ENCODE data around the gene CCIN. TPM values are rescaled to one million over a fixed set of nuclear protein-coding genes. Genes with fewer than 3 reads are reported as not detected.
"Not testable (repeated sequence)": the region's sequence is repeated elsewhere in the genome, so short reads cannot be mapped to it uniquely, and the experiment has no call there.

CCIN gene
- total RNA-seq, 1 donor from 2014 or later = not detected

DNA sequence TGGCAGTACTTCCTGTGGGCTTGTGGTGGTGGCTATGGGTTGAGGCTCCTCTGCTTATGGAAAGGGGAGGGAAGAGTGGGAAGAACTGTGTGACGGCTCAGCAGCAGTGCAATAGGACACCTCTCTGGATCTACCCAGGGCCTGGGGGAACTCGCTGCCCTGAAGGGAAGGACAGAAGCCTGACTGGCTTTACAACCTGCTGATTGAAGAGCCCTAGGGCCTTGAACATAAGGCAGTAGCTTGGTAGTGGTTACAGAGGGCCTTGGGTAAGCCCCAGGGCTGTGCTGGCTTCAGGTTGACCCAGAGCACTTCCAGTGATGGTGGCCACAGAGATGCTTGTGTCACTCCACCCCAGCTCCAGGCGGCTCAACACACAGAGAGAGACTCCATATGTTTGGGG lies 5.5 kb downstream of the CCIN start:
- Mint-ChIP-seq H3K4me1 (ENCODE audit: low read depth) (no peaks in the 10 kb centered on the region), H3K36me3 (ENCODE audit: insufficient read depth) (no peaks in the 10 kb centered on the region), H3K9me3 (ENCODE audit: low read depth) (peaks cover under 1% of the 10 kb centered on the region), H3K27me3 (peaks cover 3% of the 10 kb centered on the region), H3K27ac (no peak overlapping the region), H3K4me3 (ENCODE audit: low read depth) (no peak overlapping the region)
- DNase-seq (ENCODE audit: low spot score, unreplicated experiment) = no peak
- TF ChIP-seq, protein P1, sequence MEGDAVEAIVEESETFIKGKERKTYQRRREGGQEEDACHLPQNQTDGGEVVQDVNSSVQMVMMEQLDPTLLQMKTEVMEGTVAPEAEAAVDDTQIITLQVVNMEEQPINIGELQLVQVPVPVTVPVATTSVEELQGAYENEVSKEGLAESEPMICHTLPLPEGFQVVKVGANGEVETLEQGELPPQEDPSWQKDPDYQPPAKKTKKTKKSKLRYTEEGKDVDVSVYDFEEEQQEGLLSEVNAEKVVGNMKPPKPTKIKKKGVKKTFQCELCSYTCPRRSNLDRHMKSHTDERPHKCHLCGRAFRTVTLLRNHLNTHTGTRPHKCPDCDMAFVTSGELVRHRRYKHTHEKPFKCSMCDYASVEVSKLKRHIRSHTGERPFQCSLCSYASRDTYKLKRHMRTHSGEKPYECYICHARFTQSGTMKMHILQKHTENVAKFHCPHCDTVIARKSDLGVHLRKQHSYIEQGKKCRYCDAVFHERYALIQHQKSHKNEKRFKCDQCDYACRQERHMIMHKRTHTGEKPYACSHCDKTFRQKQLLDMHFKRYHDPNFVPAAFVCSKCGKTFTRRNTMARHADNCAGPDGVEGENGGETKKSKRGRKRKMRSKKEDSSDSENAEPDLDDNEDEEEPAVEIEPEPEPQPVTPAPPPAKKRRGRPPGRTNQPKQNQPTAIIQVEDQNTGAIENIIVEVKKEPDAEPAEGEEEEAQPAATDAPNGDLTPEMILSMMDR (IDR thresholded peaks at IDR 0.05; ENCODE audit: unreplicated experiment) = no peak

DNA sequence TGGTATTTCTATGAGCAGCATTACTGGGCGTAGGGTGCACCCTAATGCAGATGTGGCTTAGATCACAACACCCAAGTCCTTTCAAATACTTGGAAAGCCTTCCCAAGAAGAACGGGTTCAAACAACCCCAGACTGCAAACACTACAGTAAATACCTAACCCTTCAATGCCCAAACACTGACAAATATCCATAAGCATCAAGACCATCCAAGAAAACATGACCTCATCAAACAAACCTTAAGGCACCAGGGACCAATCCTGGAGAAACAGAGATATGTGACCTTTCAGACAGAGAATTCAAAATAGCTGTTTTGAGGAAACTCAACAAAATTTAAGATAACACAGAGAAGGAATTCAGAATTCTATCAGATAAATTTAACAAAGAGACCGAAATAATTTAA lies 6.0 kb downstream of the CCIN start:
- not testable (repeated sequence) for H3K27me3 Mint-ChIP-seq; DNase-seq (ENCODE audit: low spot score, unreplicated experiment); H3K9me3 Mint-ChIP-seq (ENCODE audit: low read depth); H3K4me3 Mint-ChIP-seq (ENCODE audit: low read depth); H3K27ac Mint-ChIP-seq; H3K4me1 Mint-ChIP-seq (ENCODE audit: low read depth); H3K36me3 Mint-ChIP-seq (ENCODE audit: insufficient read depth)

DNA sequence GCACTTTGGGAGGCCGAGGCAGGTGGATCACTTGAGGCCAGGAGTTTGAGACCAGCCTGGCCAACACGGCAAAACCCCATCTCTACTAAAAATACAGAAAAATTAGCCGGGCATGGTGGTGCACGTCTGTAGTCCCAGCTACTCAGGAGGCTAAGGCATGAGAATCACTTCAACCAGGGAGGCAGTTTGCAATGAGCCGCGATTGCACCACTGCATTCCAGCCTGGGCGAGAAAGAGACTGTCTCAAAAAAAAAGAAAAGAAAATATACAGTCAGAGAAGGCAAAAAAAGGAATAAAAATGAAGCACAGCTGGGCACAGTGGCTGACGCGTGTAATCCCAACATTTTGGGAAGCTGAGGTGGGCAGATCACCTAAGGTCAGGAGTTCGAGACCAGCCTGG lies 7.3 kb downstream of the CCIN start:
- H3K27ac Mint-ChIP-seq; H3K4me1 Mint-ChIP-seq (ENCODE audit: low read depth); H3K4me3 Mint-ChIP-seq (ENCODE audit: low read depth); DNase-seq (ENCODE audit: low spot score, unreplicated experiment); H3K36me3 Mint-ChIP-seq (ENCODE audit: insufficient read depth); H3K27me3 Mint-ChIP-seq: not testable (repeated sequence)
- peaks cover 14% of the 10 kb centered on the region for H3K9me3 Mint-ChIP-seq (ENCODE audit: low read depth)

DNA sequence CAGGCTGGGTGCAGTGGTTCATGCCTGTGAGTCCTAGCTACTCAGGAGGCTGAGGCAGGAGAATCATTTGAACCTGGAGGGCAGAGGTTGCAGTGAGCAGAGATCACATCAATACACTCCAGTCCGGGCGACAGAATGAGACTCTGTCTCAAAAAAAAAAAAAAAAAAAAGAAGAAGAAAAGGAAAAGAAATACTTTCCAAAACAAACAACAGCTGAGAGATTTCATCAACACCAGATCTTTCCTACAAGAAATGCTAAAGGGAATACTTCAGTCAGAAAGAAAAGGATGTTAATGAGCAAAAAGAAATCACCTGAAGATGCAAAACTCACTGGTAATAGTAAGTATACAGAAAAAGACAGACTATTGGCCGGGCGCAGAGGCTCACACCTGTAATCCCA lies 8.4 kb downstream of the CCIN start:
- no peaks in the 10 kb centered on the region for H3K27me3 Mint-ChIP-seq
- peaks cover 14% of the 10 kb centered on the region for H3K9me3 Mint-ChIP-seq (ENCODE audit: low read depth)
- no peak overlapping the region for H3K4me3 Mint-ChIP-seq (ENCODE audit: low read depth)
- TF ChIP-seq, protein P1 (IDR thresholded peaks at IDR 0.05; ENCODE audit: unreplicated experiment) = no peak
- H3K27ac Mint-ChIP-seq = no peak overlapping the region
- no peaks in the 10 kb centered on the region for H3K36me3 Mint-ChIP-seq (ENCODE audit: insufficient read depth)
- H3K4me1 Mint-ChIP-seq (ENCODE audit: low read depth) = no peaks in the 10 kb centered on the region
- DNase-seq (ENCODE audit: low spot score, unreplicated experiment) = no peak

DNA sequence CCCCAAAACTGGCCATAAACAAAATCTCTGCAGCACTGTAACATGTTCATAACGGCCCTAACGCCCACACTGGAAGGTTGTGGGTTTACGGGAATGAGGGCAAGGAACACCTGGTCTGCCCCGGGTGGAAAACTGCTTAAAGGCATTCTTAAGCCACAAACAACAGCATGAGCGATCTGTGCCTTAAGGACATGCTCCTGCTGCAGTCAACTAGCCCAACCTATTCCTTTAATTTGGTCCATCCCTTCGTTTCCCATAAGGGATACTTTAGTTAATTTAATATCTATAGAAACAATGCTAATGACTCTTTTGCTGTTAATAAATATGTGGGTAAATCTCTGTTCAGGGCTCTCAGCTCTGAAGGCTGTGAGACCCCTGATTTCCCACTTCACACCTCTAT lies 11.1 kb downstream of the CCIN start:
- peaks cover 14% of the 10 kb centered on the region for H3K9me3 Mint-ChIP-seq (ENCODE audit: low read depth)
- H3K4me3 Mint-ChIP-seq (ENCODE audit: low read depth); H3K27me3 Mint-ChIP-seq; H3K36me3 Mint-ChIP-seq (ENCODE audit: insufficient read depth); DNase-seq (ENCODE audit: low spot score, unreplicated experiment); H3K4me1 Mint-ChIP-seq (ENCODE audit: low read depth); H3K27ac Mint-ChIP-seq: not testable (repeated sequence)

DNA sequence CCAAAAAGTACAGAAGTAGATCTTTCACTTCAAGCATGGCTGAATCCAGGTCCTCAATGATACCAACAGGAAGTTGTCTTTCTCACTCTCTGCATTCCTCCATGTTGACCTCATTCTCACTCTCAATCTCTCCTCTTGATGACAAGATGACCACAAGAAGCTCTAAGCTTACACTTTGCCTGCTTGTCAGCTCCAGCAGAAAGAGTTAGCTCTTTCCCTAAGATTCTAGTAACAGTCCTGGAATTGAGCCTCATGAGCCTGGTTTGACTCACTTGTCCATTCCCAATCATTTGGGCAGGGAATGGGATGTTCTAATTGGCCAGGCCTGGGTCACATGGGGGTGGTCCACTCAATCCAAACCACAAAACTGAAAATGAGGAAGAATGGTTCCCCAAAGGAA lies 18.2 kb downstream of the CCIN start:
- TF ChIP-seq, protein P1 (IDR thresholded peaks at IDR 0.05; ENCODE audit: unreplicated experiment) = no peak
- Mint-ChIP-seq H3K4me3 (ENCODE audit: low read depth) (no peak overlapping the region), H3K4me1 (ENCODE audit: low read depth) (peaks cover 17% of the 10 kb centered on the region), H3K36me3 (ENCODE audit: insufficient read depth) (no peaks in the 10 kb centered on the region), H3K27me3 (peaks cover 11% of the 10 kb centered on the region), H3K9me3 (ENCODE audit: low read depth) (no peaks in the 10 kb centered on the region), H3K27ac (no peak overlapping the region)
- DNase-seq (ENCODE audit: low spot score, unreplicated experiment) = no peak

DNA sequence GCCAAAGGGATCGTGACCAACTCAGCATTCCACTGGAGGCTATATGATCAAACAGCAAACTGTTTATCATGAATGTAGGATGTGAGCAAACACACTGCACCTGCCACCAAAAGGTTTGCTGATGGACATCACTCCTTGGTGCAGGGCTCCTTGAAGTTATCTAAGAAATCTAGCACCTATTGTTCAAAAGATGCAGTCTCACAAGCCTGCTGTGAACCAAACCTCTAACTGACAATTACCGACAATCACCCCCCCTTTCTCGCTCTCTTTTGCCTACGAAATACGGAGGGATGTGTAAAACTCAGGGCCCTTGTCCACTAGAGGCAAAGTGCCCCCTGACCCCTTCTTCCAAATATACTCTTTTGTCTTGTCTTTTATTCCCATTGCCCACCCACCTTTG lies 19.0 kb downstream of the CCIN start:
- TF ChIP-seq, protein P1 (IDR thresholded peaks at IDR 0.05; ENCODE audit: unreplicated experiment) = no peak
- H3K4me3 Mint-ChIP-seq (ENCODE audit: low read depth) = no peak overlapping the region
- no peak for DNase-seq (ENCODE audit: low spot score, unreplicated experiment)
- H3K36me3 Mint-ChIP-seq (ENCODE audit: insufficient read depth) = no peaks in the 10 kb centered on the region
- H3K27ac Mint-ChIP-seq = no peak overlapping the region
- H3K9me3 Mint-ChIP-seq (ENCODE audit: low read depth) = no peaks in the 10 kb centered on the region
- peaks cover 23% of the 10 kb centered on the region for H3K4me1 Mint-ChIP-seq (ENCODE audit: low read depth)
- peaks cover 11% of the 10 kb centered on the region for H3K27me3 Mint-ChIP-seq

All from progenitor cell of endocrine pancreas (in vitro differentiated cells).